Mucosa of stomach (tissue), 1 donor: Measurements from ENCODE around the gene TAMALIN.
A peak's percentile ranks its signal among the peaks of the same experiment; 100 is the strongest.

Experiments used
- H3K27me3 ChIP-seq: one replicate; pipeline ENCODE4 v1.7.0; 2013; ENCODE audit warnings: mild to moderate bottlenecking, low read length; ENCODE audit not compliant: control insufficient read depth, insufficient read depth
- H3K36me3 ChIP-seq: one replicate; pipeline ENCODE4 v1.7.0; 2013; ENCODE audit warnings: low read length; ENCODE audit not compliant: control insufficient read depth, insufficient read depth
- H3K4me1 ChIP-seq: one replicate; pipeline ENCODE4 v1.7.0; 2013; ENCODE audit warnings: mild to moderate bottlenecking, low read length; ENCODE audit not compliant: control insufficient read depth, insufficient read depth
- H3K4me3 ChIP-seq: one replicate; pipeline ENCODE4 v1.7.0; 2013; ENCODE audit warnings: low read length
- H3K9ac ChIP-seq: one replicate; pipeline ENCODE4 v1.7.0; 2013; ENCODE audit warnings: mild to moderate bottlenecking, low read length, moderate library complexity
- H3K9me3 ChIP-seq: one replicate; pipeline ENCODE4 v1.7.0; 2013; ENCODE audit warnings: mild to moderate bottlenecking, low read length, moderate library complexity; ENCODE audit not compliant: control insufficient read depth
- donor health status: Pancreatic carcinoma.

TAMALIN gene

GRCh38 chr12:52020539-52021336, 14.0 kb downstream of the TAMALIN start:
- H3K9me3 ChIP-seq, result no peaks in the 10 kb centered on the region
- peaks cover 30% of the 10 kb centered on the region for H3K4me1 ChIP-seq
- H3K9ac ChIP-seq, result no peak overlapping the region
- H3K4me3 ChIP-seq, result no peak overlapping the region
- no peaks in the 10 kb centered on the region for H3K36me3 ChIP-seq
- H3K27me3 ChIP-seq, result peaks cover 9% of the 10 kb centered on the region

DNA sequence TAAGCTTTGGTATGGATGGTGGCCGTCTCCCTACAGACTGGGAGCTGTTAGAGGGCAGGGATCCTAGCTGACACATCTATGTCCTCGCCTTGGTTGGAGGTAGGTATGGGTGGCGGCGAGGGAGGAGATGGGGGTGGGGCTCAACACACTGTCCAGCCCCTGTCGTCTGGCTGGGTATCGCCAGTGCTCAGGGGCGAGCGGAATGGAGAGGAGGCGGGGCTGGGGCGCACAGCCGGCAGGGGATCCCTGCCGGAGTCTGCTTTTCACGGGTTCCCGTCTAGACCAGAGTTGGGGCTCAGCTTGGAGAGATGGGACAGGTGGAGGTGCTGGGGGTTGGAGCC, 16.1 kb downstream of the TAMALIN start:
- Histone ChIP-seq H3K4me1 (peaks cover 37% of the 10 kb centered on the region), H3K9me3 (no peaks in the 10 kb centered on the region), H3K9ac (peak overlapping the region; percentile 66), H3K36me3 (no peaks in the 10 kb centered on the region), H3K27me3 (peaks cover 6% of the 10 kb centered on the region), H3K4me3 (peak overlapping the region; percentile 37)

DNA sequence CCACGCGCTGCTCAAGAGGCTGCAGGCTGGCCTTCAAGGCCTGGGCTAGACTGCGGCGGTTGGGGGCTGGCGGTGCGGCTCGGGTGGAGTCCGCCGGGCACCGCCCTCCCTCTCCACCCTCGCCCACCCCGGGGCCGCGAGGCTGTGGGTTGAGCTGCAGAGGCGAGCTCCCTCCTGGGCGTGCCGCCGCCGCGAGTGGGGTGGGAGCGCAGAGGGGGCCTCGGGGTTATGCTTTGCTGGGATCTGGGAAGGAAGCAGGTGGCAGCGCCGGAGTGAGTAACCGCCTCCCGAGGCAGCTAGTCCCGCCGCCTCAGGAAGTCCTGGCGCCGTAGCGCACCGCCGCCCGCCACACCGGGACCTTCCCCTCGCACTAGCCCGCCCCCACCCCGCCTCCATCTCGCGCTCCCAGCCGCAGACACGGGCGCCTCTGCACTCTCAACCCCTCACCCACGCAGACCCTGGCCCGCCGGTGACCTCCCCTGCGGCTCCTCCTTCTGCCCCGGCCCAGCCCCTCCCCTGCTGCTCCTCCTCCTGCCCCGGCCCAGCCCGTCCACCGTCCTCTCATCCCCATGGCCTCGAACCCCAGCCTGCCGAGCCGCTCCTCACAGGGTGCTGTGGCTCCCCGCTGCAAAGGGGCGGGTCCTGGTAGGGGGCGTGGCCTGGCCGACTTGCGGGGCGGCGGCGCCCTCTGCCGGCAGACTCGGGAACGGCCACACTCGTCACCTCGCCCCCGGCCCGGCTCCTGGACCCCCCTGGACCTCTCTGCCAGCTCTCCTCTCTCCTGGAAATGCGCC, 16.6 kb downstream of the TAMALIN start:
- H3K9ac ChIP-seq, result peak overlapping the region; percentile 66
- H3K36me3 ChIP-seq, result no peaks in the 10 kb centered on the region
- H3K4me1 ChIP-seq, result peaks cover 37% of the 10 kb centered on the region
- no peaks in the 10 kb centered on the region for H3K9me3 ChIP-seq
- H3K4me3 ChIP-seq, result peak overlapping the region; percentile 37
- H3K27me3 ChIP-seq, result peaks cover 6% of the 10 kb centered on the region

GRCh38 chr12:52023976-52024688, 17.4 kb downstream of the TAMALIN start:
- H3K4me3 ChIP-seq, result peak overlapping the region; percentile 37
- peaks cover 6% of the 10 kb centered on the region for H3K27me3 ChIP-seq
- H3K9ac ChIP-seq, result peak overlapping the region; percentile 66
- H3K4me1 ChIP-seq, result peaks cover 37% of the 10 kb centered on the region
- no peaks in the 10 kb centered on the region for H3K9me3 ChIP-seq
- H3K36me3 ChIP-seq, result no peaks in the 10 kb centered on the region

- no peaks in the 10 kb centered on the region for H3K9me3 ChIP-seq
- H3K4me3 ChIP-seq, result peak overlapping the region; percentile 56
- peak overlapping the region; percentile 75 for H3K9ac ChIP-seq
- H3K4me1 ChIP-seq, result peaks cover 37% of the 10 kb centered on the region
- H3K27me3 ChIP-seq, result peaks cover 6% of the 10 kb centered on the region
- no peaks in the 10 kb centered on the region for H3K36me3 ChIP-seq
Observed at GRCh38 chr12:52024845-52025230, 18.1 kb downstream of the TAMALIN start.

GRCh38 chr12:52026263-52026662, 19.5 kb downstream of the TAMALIN start:
- Histone ChIP-seq H3K36me3 (no peaks in the 10 kb centered on the region), H3K9ac (no peak overlapping the region), H3K4me1 (peaks cover 37% of the 10 kb centered on the region), H3K9me3 (no peaks in the 10 kb centered on the region), H3K27me3 (peaks cover 6% of the 10 kb centered on the region), H3K4me3 (no peak overlapping the region)

- Histone ChIP-seq H3K9me3 (no peaks in the 10 kb centered on the region), H3K27me3 (peaks cover 6% of the 10 kb centered on the region), H3K36me3 (no peaks in the 10 kb centered on the region), H3K4me3 (no peak overlapping the region), H3K9ac (no peak overlapping the region), H3K4me1 (peaks cover 42% of the 10 kb centered on the region)
Observed at GRCh38 chr12:52027085-52027843, 20.5 kb downstream of the TAMALIN start.

- Histone ChIP-seq H3K4me3 (no peak overlapping the region), H3K4me1 (peaks cover 37% of the 10 kb centered on the region), H3K27me3 (peaks cover 4% of the 10 kb centered on the region), H3K9ac (no peak overlapping the region), H3K36me3 (no peaks in the 10 kb centered on the region), H3K9me3 (no peaks in the 10 kb centered on the region)
Observed at GRCh38 chr12:52029685-52030084, 22.9 kb downstream of the TAMALIN start.

DNA sequence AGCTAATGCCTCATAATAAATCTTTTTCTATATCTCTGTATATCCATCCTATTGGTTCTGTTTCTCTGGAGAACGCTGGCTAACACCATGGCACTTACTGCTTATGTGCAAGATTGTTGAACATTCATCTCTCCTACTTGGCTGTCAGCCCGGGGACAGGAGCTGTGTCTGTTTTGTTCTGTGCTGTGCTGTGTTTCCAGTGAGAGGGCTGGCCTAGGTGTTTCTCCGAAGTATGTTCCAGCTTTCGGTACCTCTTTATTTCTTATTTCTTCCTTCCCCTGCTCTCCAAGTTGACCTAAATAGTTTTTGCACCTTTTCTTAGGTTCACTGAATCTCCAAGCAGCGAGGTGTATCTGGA, 25.7 kb downstream of the TAMALIN start:
- Histone ChIP-seq H3K4me3 (no peak overlapping the region), H3K9me3 (no peaks in the 10 kb centered on the region), H3K36me3 (no peaks in the 10 kb centered on the region), H3K9ac (peak overlapping the region; percentile 37), H3K27me3 (peaks cover 11% of the 10 kb centered on the region), H3K4me1 (peaks cover 28% of the 10 kb centered on the region)

DNA sequence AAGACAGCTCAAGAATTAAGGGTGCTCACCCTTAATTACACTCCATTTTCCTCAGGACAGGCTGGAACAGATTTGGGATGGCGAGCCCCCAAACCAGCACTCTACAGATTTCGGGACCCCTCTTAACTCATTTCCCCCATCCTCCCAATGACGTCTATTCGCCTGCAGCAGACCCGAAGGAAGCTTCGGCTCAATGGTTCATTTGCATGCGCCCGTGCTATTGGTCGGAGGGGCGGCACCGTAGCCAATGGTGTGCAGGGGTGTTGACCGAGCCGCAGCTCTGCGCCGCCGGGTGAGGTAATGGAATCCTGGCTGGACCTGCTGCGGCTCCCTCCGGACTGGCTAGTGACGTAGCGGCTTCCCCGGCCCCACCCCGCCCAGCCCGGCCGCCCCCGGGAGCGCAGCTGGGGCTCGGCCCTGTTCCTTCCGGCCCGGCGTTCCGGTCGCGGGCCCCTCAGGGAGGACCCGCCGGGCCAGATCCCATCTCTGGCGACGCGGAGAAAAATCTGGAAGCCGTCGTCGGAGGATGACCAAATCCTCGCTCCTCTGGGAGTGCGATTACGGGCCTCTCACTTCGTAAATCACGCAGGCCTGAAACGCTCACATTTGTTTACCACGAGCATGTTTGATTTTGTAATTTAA, 26.2 kb downstream of the TAMALIN start:
- peak overlapping the region; percentile 86 for H3K9ac ChIP-seq
- H3K27me3 ChIP-seq, result peaks cover 11% of the 10 kb centered on the region
- H3K36me3 ChIP-seq, result no peaks in the 10 kb centered on the region
- H3K4me1 ChIP-seq, result peaks cover 28% of the 10 kb centered on the region
- no peak overlapping the region for H3K4me3 ChIP-seq
- H3K9me3 ChIP-seq, result no peaks in the 10 kb centered on the region

DNA sequence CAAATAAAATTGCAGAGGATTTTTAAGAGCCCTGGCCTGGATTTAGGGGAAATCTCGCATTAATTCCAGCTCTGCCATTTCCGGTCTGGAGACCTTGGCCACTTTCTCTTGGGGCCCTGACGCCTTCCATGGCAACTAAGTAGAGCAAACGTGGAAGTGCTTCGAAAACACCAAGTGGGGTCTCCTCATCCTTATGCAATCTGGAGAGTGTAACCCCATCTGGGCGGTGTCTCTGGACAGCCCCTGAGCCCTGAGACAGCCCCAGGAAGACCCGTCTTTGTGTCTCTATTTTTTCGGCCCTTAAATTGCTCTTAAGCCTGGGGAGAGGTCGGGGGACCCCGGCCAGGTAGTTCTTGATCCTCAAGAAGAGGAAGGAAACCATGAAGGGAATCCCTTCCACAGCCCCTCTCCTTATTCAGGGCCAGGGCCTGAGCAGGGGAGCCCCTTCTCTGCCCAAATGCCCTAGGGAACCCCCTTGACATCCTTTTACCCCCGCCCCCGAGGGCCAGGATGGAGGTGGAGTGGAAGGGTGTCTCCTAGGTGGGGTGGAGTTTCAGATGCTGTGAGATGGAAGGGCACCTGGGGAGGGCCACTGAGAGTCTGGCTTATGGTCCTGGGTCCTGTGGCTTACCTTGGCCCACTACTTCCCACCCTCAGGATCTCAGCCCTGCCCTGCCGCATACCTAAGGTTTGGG, 26.8 kb downstream of the TAMALIN start:
- H3K9ac ChIP-seq, result peak overlapping the region; percentile 86

More for the DNA sequence above, 26.8 kb downstream of the TAMALIN start:
- Histone ChIP-seq H3K4me3 (no peak overlapping the region), H3K9me3 (no peaks in the 10 kb centered on the region), H3K4me1 (peaks cover 28% of the 10 kb centered on the region), H3K27me3 (peaks cover 11% of the 10 kb centered on the region), H3K36me3 (no peaks in the 10 kb centered on the region)
